Mucosa of stomach (tissue), 1 donor: ENCODE data around the gene NCLN.
"Not testable (repeated sequence)": the region's sequence is repeated elsewhere in the genome, so short reads cannot be mapped to it uniquely, and the experiment has no call there.

Experiments
- H3K27me3 ChIP-seq: one replicate; pipeline ENCODE4 v1.7.0; 2013; ENCODE audit warnings: mild to moderate bottlenecking, low read length; ENCODE audit not compliant: control insufficient read depth, insufficient read depth
- H3K36me3 ChIP-seq: one replicate; pipeline ENCODE4 v1.7.0; 2013; ENCODE audit warnings: low read length; ENCODE audit not compliant: control insufficient read depth, insufficient read depth
- H3K4me1 ChIP-seq: one replicate; pipeline ENCODE4 v1.7.0; 2013; ENCODE audit warnings: mild to moderate bottlenecking, low read length; ENCODE audit not compliant: control insufficient read depth, insufficient read depth
- H3K4me3 ChIP-seq: one replicate; pipeline ENCODE4 v1.7.0; 2013; ENCODE audit warnings: low read length
- H3K9ac ChIP-seq: one replicate; pipeline ENCODE4 v1.7.0; 2013; ENCODE audit warnings: mild to moderate bottlenecking, low read length, moderate library complexity
- H3K9me3 ChIP-seq: one replicate; pipeline ENCODE4 v1.7.0; 2013; ENCODE audit warnings: mild to moderate bottlenecking, low read length, moderate library complexity; ENCODE audit not compliant: control insufficient read depth
- donor health status: Pancreatic carcinoma.

The NCLN gene

GRCh38 chr19:3190470-3190770 is 4.7 kb downstream of the NCLN start:
- H3K4me3 ChIP-seq = no peak overlapping the region
- no peaks in the 10 kb centered on the region for H3K27me3 ChIP-seq
- no peaks in the 10 kb centered on the region for H3K36me3 ChIP-seq
- peaks cover 35% of the 10 kb centered on the region for H3K4me1 ChIP-seq
- no peak overlapping the region for H3K9ac ChIP-seq
- H3K9me3 ChIP-seq = no peaks in the 10 kb centered on the region

- H3K27me3 ChIP-seq = no peaks in the 10 kb centered on the region
- peaks cover 35% of the 10 kb centered on the region for H3K4me1 ChIP-seq
- no peaks in the 10 kb centered on the region for H3K9me3 ChIP-seq
- no peak overlapping the region for H3K9ac ChIP-seq
- no peaks in the 10 kb centered on the region for H3K36me3 ChIP-seq
- no peak overlapping the region for H3K4me3 ChIP-seq
Measured at GRCh38 chr19:3190921-3191805, 5.4 kb downstream of the NCLN start.

- H3K27me3 ChIP-seq, H3K9ac ChIP-seq, H3K4me3 ChIP-seq, H3K9me3 ChIP-seq, H3K36me3 ChIP-seq: not testable (repeated sequence)
- H3K4me1 ChIP-seq = peaks cover 32% of the 10 kb centered on the region
Measured at GRCh38 chr19:3191806-3192104, 6.0 kb downstream of the NCLN start.

GRCh38 chr19:3192228-3192635 is 6.5 kb downstream of the NCLN start:
- Histone ChIP-seq H3K27me3 (no peaks in the 10 kb centered on the region), H3K36me3 (no peaks in the 10 kb centered on the region), H3K9me3 (no peaks in the 10 kb centered on the region), H3K4me1 (peaks cover 27% of the 10 kb centered on the region), H3K4me3 (no peak overlapping the region), H3K9ac (no peak overlapping the region)

- Histone ChIP-seq H3K36me3 (no peaks in the 10 kb centered on the region), H3K4me3 (no peak overlapping the region), H3K9ac (no peak overlapping the region), H3K9me3 (no peaks in the 10 kb centered on the region), H3K27me3 (no peaks in the 10 kb centered on the region), H3K4me1 (peaks cover 22% of the 10 kb centered on the region)
Measured at GRCh38 chr19:3192684-3193083, 7.0 kb downstream of the NCLN start.

- Histone ChIP-seq H3K9me3 (no peaks in the 10 kb centered on the region), H3K9ac (no peak overlapping the region), H3K4me1 (peaks cover 14% of the 10 kb centered on the region), H3K36me3 (no peaks in the 10 kb centered on the region), H3K4me3 (no peak overlapping the region), H3K27me3 (no peaks in the 10 kb centered on the region)
Measured at GRCh38 chr19:3193256-3194105, 7.8 kb downstream of the NCLN start.

GRCh38 chr19:3194106-3195087 is 8.7 kb downstream of the NCLN start:
- Histone ChIP-seq H3K9ac (no peak overlapping the region), H3K4me3 (no peak overlapping the region), H3K9me3 (no peaks in the 10 kb centered on the region), H3K4me1 (peaks cover 5% of the 10 kb centered on the region), H3K36me3 (no peaks in the 10 kb centered on the region), H3K27me3 (no peaks in the 10 kb centered on the region)

- H3K36me3 ChIP-seq = no peaks in the 10 kb centered on the region
Measured at GRCh38 chr19:3196064-3196932, 10.6 kb downstream of the NCLN start.

GRCh38 chr19:3196933-3197205 is 11.1 kb downstream of the NCLN start:
- Histone ChIP-seq H3K36me3 (no peaks in the 10 kb centered on the region), H3K4me1 (no peaks in the 10 kb centered on the region), H3K9me3 (no peaks in the 10 kb centered on the region), H3K4me3 (no peak overlapping the region), H3K9ac (no peak overlapping the region), H3K27me3 (no peaks in the 10 kb centered on the region)

More at GRCh38 chr19:3196064-3196932, 10.6 kb downstream of the NCLN start:
- H3K4me1 ChIP-seq = no peaks in the 10 kb centered on the region
- no peak overlapping the region for H3K4me3 ChIP-seq
- no peak overlapping the region for H3K9ac ChIP-seq
- H3K27me3 ChIP-seq = no peaks in the 10 kb centered on the region
- H3K9me3 ChIP-seq = no peaks in the 10 kb centered on the region

- H3K9me3 ChIP-seq = no peaks in the 10 kb centered on the region
- no peak overlapping the region for H3K9ac ChIP-seq
- no peaks in the 10 kb centered on the region for H3K36me3 ChIP-seq
- no peak overlapping the region for H3K4me3 ChIP-seq
- no peaks in the 10 kb centered on the region for H3K27me3 ChIP-seq
- no peaks in the 10 kb centered on the region for H3K4me1 ChIP-seq
Measured at GRCh38 chr19:3198901-3199700, 13.4 kb downstream of the NCLN start.
